IPS-NIHi7 (cell line): Measurements from ENCODE around the gene LHX5.

Experiments
- DNase-seq: peaks from one replicate; pipeline ENCODE4 v3.0.0; 2012; ENCODE audit warnings: mixed read lengths; ENCODE audit errors: extremely low spot score

Gene LHX5

DNA sequence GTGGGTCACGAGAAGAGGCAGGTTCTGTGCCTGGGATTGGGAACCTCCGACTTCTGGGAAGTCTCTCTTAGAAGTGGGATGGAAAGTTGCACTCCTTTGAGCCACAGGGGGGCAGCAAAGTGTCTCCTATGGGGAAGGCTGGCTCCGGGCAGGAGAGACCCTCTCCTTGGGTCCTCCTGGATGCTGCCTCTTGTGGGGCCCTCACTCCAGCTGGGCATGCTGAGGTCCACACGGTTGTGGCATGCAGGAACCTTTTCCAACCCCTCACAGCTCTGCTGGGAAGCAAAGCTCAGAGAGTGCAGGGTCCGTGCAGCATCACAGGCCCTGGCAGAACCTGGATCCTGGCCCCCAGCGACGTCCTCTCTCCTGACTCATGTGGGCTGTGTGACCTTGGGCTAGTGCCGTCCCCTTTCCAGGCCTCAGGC, 32.1 kb downstream of the LHX5 start:
- peak; percentile 88 for DNase-seq

DNA sequence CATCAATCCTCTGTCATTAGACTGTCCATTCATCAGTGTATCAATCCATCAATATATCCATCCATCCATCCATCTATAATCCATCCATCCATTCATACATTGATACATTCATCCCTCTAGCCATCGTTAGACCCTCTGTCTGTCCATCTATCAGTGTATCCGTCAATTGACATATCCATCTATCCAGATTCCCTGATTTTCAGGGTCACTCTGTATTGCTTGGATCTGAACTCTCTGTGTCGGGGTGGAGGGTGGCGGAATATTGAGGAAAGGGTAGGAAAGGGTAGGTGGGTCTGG, 32.4 kb downstream of the LHX5 start:
- DNase-seq: no peak

DNA sequence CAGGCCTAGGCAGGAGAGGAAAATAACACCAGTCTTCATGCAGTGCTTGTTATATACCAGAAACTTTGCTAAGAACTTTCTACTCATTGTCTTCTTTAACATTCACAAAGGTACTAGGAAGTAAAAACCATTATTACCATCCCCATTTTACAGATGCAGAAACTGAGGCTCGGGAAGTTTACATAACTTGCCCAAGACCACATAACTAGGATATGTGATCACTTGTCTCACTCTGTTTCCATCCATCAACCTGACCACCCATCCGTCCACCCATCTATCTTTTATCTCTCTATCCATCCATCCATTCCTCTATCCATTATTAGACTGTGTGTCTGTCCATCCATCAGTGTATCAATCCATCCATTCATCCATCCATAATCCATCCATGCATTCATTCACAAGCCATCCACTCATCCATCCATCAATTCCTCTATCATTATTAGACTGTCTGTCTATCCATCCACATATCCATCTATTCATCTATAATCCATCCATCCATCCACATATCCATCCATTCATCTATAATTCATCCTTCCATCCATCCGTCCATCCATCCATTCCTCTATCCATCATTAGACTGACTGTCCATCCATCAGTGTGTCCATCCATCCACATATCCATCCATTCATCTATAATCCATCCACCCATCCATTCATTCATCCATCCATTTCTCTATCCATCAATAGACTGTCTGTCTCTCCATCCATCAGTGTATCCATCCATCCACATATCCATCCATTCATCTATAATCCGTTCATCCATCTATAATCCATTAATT, 33.0 kb downstream of the LHX5 start:
- no peak for DNase-seq

DNA sequence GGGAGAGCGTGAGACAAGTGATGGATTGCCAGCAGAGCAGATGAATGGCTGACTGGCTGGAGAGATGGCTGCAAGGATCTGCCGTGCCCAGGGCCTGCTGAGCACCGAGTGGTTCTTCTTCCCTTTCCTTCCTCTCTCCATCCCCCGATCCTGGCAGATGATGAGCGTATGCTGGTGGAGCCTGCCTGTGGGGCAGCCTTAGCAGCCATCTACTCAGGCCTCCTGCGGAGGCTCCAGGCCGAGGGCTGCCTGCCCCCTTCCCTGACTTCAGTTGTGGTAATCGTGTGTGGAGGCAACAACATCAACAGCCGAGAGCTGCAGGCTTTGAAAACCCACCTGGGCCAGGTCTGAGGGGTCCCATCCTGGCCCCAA, 34.0 kb downstream of the LHX5 start:
- DNase-seq: no peak

GRCh38 chr12:113436993-113437728, 34.5 kb downstream of the LHX5 start:
- DNase-seq: no peak

GRCh38 chr12:113436586-113436985, 35.1 kb downstream of the LHX5 start:
- DNase-seq: no peak

DNA sequence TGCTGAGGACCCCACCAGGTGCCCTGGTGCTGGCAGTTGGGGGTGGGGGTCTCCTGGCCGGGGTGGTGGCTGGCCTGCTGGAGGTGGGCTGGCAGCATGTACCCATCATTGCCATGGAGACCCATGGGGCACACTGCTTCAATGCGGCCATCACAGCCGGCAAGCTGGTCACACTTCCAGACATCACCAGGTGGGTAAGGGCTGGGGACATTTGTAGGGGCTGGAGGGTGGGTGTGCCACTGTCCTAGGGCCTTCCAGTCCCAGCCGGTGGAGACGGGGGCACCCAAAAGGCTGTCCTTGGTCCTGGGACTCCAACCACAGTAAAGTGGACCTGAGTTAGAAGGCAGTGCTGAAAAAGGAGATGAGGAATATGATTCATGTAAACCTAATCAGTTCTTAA, 36.3 kb downstream of the LHX5 start:
- no peak for DNase-seq

- no peak for DNase-seq
Observed at GRCh38 chr12:113432986-113433385, 38.7 kb downstream of the LHX5 start.

GRCh38 chr12:113428482-113428881, 43.2 kb downstream of the LHX5 start:
- no peak for DNase-seq

GRCh38 chr12:113427882-113428281, 43.8 kb downstream of the LHX5 start:
- no peak for DNase-seq

DNA sequence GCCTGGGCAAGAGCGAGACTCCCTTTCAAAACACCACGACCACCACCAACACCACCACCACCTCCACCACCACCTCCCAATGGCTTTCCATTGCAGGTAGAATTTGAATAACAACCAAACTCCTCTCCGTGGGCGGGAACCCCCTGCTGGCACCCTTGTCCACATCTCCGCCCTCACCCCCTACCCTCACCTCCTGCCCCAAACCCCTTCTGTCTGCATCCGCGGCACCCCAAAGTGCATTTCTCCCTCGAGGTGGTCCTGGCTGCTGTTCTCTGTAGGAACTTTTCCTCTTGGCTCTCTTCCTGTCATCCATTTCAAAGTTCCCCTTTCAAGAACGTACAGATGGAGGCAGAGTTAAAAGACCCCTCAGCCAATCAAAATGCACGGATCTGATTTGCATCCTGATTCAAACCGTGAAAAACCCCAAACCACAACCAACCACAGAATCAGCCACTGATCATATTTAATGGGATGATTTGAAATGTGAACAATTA, 45.7 kb downstream of the LHX5 start:
- peak; percentile 52 for DNase-seq

DNA sequence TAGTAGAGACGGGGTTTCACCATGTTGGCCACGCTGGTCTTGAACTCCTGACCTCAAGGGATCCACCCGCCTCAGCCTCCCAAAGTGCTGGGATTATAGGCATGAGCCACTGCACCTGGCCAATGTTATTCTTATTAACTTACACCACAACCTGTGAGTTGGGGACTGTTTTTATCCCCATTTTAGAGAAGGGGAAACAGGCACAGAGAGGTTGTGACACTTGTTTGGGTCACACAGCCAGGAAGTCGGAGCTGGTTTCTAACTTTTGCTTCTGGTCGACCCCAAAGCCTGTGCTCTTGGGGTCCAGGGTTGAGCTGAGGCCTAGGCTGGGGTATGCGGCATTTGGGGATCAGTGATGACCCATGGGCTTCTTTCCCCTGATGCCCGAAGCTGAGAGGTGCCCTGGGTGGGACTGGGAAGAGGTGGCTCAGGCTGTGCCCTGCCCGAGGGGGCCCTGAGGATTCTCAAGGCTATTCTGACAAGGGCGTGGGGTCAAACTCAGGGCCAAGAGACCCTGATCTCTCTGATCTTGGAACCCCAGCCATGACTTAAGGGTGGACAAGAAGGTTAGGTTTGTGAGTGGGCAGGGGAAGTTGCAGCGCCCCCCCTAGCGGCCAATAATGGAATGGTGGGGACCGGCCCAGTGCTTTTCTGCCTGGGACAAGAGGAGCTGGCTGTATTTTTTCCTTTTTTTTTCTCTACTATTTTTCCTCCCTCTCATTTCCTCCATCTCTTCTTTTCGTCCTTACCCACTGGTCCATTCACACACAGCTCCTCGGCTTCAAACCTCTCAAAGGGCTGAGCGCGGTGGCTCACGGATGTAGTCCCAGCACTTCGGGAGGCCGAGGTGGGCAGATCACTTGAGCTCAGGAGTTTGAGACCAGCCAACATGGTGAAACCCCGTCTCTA, 46.5 kb downstream of the LHX5 start:
- DNase-seq: peak; percentile 81

DNA sequence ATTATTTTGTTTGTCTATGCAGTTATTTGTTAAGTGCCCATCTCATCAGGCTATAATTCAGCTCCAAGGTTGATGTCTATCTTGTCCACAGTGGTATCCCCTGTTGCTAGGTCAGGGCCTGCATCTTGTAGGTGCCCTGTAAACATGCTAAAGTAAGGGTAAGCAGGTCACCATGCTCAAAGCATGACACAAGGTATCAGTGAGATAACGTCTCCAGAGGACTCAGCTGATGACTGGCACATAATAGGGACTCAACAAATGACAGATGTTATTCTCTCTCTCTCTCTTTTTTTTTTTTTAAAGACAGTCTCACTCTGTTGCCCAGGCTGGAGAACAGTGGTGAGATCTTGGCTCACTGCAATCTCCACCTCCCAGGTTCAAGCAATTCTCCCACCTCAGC, 47.2 kb downstream of the LHX5 start:
- no peak for DNase-seq

DNA sequence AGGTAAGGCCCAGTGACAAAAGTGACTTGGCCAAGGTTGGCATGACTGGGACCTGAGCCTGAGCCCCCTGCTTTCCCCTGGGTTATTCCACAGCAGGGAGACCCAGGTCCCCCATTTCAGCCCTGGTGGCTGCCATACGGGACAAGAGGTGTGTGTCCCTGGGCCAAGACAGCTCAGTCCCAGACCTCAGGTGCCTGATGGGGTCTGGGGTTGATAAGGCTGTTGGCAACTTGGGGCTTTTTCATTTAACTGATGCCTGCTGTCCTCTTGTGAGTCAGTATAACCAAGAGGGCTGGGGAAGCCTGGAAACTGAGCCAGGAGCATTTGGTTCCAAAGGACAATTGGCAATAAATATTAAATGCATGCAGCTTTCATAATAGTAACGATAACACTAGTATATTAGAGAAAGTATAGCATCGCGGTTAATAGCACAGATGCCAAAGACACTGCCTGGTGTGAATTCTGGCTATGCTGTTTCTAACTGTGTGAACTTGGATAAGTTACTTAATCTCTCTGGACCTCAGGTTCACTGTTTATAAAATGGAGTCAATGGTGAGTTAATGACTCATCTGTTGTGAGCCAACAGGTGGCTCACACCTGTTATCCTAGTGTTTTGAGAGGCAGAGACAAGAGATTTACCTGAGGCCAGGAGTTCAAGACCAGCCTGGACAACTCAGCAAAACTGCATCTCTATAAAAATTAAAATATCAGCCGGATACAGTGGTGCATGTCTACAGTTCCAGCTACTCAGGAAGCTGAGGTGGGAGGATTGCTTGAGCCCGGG, 48.6 kb downstream of the LHX5 start:
- no peak for DNase-seq

DNA sequence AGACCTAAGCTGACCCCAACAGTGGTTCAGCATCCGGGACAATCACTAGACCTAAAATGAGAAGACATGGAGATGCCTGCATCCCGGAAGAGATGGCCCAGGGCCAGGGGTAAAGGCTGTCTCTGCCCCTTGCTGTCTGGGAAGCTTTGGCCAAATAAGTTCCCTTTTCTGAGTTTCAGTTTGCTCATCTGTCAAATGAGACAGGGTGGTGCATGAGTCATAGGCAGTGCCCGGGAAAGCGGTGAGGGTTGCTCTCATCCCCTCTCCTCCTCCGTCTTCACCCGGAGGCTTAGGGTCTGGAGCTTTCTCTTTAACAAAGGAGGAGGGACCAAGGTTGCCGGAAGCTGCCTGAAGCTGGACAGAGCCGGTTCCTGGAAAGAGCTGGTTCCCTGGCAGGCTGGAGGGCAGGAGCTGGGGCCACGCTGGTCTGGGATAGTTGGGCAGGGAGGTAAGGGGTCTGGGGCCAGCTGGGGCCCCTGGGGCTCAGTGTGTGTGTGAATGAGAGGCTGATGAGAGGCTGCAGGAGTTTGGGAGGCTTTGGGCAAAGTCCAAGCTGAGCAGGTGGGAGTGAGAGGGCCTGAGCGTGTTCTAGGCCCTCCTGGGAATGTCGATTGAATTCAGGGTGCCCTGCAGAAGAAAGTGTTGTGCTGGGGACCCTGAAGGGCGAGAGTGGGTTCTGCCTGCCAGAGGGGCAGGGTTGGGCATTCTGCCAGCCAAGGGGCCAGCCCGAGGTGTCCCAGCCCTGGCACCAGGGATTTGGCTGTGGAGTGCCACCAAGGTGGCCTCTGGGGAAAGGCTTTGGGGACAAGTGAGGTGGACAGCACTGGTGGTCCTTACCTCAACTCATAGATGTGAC, 49.4 kb downstream of the LHX5 start, which contains the start of gene SDSL:
TSS of gene SDSL (plus strand) at position 351 of the 856 bp plus-strand sequence. CDS start 5,603 bp downstream, outside the sequence.
- DNase-seq: peak; percentile 68

GRCh38 chr12:113420996-113421595, 50.6 kb downstream of the LHX5 start:
- DNase-seq: no peak

DNA sequence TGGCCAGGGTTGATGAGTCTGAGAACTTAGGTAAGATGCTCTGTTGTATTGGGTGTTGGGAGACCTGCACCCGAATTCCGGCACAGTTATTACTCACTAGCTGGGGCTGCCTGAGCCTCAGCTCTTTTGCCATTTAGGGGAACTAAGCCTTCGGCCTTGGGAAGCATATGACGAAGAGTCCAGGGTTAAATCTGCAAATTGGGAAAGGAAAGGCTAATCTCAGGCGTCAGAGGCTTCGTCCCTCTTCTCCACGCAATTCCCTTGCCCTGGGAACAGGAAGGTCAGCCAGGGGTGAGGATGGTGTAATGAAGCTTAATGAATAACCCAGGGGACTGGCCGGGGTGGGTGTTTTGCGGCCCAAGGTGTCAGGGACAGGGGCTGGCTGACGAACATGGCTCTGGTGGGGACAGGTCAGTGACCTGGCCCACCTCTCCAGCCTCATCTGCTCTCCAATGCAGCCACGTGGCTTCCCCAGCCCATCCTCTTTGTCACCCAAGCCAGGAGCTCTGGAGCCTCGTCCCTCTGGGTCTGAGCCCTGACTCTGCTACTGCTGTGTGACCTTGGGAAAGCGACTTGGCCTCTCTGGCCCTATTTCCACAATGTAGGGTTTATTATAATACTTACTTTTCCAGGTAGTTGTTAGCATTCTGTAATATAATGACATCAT, 53.3 kb downstream of the LHX5 start:
- DNase-seq: no peak

DNA sequence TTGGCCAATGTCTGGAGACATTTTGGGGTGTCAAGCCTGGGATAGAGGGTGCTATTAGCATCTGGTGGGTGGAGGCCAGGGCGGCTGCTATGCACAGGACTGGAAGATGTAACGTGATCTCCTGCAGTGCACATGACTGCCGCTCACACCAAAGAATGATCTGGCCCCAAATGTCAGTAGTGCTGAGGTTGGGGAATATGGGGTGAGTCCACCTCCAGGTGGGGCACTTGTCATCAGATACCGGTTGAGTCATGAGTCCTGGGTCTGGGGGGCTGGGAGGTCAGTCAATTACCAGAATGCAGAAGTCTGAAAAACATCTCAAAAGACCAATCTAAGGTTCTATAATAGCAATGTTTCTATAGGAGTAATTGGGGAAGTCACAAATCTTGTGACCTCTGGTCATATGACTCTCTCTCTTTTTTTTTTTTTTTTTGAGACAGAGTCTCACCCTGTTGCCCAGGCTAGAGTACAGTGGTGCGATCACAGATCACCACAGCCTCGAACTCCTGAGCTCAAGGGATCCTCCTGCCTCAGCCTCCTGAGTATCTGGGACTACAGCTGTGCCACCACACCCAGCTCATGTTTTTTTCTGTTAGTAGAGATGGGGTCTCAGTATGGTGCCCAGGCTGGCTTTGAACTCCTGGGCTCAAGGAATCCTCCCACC, 55.4 kb downstream of the LHX5 start:
- no peak for DNase-seq

DNA sequence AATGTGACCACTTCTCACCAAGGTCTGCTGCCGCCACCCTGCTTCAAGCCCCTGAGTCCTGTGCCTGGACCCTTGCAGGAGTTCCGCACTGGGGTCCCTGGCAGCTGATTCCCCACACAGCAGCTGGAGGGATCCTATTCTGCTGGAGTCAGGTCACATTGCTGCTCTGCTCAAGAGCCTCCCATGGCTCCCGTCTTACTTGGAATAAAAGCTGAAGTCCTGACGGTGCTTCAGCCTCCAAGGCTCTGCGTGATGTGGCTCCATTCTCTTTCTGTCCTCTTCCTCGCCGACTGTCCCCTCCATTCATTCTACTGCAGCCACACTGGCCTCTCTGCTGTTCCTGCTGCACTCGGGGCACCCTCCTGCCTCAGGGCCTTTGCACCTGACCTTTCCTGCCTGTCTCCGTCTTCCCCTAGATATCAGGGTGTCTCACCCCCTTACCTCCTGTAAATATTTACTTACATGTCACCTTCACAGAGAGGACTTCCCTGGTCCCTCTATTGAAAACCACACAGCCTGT, 57.1 kb downstream of the LHX5 start:
- no peak for DNase-seq
